IPS DF 4.7 (cell line): ENCODE results near the gene PDIA6.

Experiments
- DNase-seq: peaks from one replicate; pipeline ENCODE4 v3.0.0-alpha.2; 2013; ENCODE audit warnings: low spot score; ENCODE audit errors: extremely low read depth

The PDIA6 gene

GRCh38 chr2:10764096-10764785 is 48.3 kb downstream of the PDIA6 start:
- DNase-seq, result no peak

- no peak for DNase-seq
Measured at GRCh38 chr2:10763461-10763800, 49.2 kb downstream of the PDIA6 start.

GRCh38 chr2:10762651-10763460 is 49.7 kb downstream of the PDIA6 start:
- DNase-seq, result no peak

GRCh38 chr2:10761591-10761990 is 51.0 kb downstream of the PDIA6 start:
- DNase-seq, result no peak

GRCh38 chr2:10760794-10761504 is 51.6 kb downstream of the PDIA6 start:
- DNase-seq, result no peak

- no peak for DNase-seq
Measured at GRCh38 chr2:10759151-10759714, 53.4 kb downstream of the PDIA6 start.

GRCh38 chr2:10757814-10758286 is 54.7 kb downstream of the PDIA6 start:
- no peak for DNase-seq

GRCh38 chr2:10755621-10756020 is 57.0 kb downstream of the PDIA6 start:
- DNase-seq, result no peak

GRCh38 chr2:10753876-10754275 is 58.7 kb downstream of the PDIA6 start:
- DNase-seq, result no peak

- no peak for DNase-seq
Measured at GRCh38 chr2:10753156-10753555, 59.4 kb downstream of the PDIA6 start.

- no peak for DNase-seq
Measured at GRCh38 chr2:10752236-10752635, 60.3 kb downstream of the PDIA6 start.

GRCh38 chr2:10750610-10751009 is 62.0 kb downstream of the PDIA6 start:
- no peak for DNase-seq

GRCh38 chr2:10742666-10743065 is 69.9 kb downstream of the PDIA6 start:
- DNase-seq, result no peak

- DNase-seq, result no peak
Measured at GRCh38 chr2:10741139-10741538, 71.4 kb downstream of the PDIA6 start.

GRCh38 chr2:10740226-10740625 is 72.4 kb downstream of the PDIA6 start:
- no peak for DNase-seq

GRCh38 chr2:10738192-10738591 is 74.4 kb downstream of the PDIA6 start:
- DNase-seq, result no peak

GRCh38 chr2:10733980-10734379 is 78.6 kb downstream of the PDIA6 start:
- DNase-seq, result no peak

GRCh38 chr2:10733566-10733925 is 79.0 kb downstream of the PDIA6 start:
- no peak for DNase-seq
